ENCODE results near the gene ENTHD1.
"Not testable (repeated sequence)": the region's sequence is repeated elsewhere in the genome, so short reads cannot be mapped to it uniquely, and the experiment has no call there.

ENTHD1 gene

DNA sequence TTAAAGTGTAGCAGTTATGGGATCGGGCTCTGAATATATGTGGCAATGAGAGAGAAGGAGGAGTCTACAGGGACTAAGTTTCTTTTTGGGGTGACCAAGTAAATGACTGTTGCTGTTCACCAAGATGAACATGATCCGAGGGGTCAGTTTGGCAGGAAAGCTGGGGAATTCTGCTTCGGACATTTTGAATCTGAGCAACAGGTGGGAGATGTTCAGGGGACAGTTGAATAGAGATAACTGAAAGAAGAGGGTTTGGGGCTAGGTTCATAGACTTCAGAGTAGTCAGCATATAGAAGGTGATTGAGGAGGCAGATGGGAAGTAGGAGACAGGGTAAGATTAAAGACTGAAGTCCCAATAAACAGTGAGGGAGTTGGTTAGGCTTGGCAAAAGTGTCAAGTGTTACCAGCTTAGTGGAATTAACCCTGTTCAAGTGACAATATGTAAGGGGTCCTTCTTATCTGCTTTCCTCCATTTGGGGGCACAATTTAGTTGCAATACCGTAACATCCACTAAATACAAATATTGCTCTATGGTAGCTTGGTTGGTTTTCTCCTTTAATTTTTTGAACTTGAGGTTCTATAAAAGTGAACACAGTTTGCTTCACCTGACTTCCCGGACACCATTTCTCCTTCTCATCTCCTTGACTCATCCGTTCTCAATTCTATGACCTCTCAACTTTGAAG is 2.9 kb upstream of the ENTHD1 start:
- no peak for FAIRE-seq

DNA sequence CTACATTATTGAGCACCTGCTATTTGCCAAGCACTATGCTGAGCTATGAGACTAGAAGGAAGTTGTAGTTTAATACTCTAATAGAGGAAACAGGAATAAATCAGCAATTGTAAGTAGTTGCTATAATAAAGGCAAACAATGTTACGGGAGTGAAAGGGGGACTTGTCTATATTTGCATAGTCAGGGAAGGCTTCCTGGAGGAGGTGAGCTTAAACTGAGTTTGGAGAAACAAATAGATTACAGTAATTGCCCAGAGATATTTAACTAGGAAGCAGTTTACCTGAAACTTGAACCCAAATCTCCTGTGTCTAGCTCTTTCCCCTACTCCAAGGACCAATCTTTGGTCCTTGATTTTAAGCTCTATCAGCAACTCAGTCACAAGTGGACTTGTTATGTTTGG is 2.1 kb upstream of the ENTHD1 start:
- no peak for FAIRE-seq

DNA sequence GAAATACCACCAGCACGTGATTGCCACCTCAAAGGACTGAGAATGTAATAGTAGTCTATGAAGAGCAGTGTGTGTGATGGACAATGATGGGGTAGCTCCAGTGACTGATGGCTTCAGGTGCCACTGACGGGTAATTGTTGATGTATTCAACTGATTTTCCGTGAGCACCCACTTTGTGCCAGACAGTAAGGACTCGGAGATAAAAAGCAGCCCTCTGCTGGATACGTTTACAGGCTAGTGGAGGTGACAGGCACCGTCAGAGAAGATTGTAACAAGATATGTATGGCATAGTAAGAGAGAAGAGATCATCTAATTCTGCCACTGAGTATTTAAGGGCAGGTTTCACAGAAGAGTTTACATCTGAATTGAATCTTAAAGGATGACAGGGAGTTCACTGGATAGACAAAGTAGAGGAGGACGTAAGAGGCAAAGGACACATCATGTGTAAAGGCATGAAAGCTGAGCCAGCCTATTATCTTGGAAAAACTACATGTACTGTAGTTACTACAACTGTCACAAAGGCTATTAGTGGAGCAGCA is 1.1 kb upstream of the ENTHD1 start:
- FAIRE-seq, result no peak

DNA sequence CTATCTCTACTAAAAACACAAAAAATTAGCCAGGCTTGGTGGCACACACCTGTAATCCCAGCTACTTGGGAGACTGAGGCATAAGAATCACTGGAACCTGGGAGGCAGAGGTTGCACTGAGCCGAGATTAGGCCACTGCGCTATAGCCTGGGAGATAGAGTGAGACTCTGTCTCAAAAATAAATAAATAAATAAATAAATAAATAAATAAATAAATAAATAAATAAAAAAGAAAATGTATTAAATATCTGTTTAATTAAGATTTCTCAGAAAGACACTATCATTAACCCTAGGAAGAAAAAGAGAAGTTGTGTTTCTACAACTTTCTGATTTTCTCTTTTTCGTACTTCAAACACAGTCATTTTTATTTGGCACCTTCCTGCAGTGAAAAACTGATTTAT is 3.6 kb downstream of the ENTHD1 start:
- not testable (repeated sequence) for FAIRE-seq

DNA sequence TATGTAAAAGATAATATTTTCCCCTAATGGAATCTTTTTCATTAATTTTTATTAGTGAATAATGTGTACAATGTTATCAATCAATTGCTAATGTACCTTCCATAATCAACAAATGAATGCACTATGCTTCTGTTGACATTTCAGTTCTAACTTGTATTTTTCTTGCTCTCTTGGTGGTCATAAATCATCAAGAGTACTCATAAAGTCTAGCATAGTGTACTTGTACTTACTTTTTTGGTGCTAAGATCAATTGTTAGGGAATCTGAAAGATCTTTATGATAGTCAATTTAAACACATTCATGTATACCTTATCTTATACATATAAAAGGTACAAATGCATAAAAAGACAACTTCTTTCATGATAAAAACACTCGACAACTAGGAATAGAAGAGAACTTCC is 10.5 kb downstream of the ENTHD1 start:
- no peak for FAIRE-seq

DNA sequence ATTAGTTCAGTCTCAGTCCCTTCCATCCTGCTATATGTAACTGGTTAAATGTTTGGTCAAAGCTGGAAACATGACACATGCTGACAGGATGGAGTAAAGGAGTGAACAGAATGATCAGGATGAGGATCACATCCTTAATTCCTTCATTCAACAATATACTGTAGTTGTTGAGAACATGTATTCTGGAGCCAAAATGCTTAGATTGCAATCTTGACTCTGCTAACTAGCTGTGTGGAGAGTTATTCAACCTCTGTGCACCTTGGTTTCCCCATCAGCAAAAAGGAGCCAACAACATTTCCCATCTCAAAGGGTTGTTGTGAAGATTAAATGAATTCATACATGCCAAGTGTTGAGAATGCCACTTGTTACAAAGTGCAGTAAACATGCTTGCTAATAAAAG is 12.8 kb downstream of the ENTHD1 start:
- FAIRE-seq, result no peak

DNA sequence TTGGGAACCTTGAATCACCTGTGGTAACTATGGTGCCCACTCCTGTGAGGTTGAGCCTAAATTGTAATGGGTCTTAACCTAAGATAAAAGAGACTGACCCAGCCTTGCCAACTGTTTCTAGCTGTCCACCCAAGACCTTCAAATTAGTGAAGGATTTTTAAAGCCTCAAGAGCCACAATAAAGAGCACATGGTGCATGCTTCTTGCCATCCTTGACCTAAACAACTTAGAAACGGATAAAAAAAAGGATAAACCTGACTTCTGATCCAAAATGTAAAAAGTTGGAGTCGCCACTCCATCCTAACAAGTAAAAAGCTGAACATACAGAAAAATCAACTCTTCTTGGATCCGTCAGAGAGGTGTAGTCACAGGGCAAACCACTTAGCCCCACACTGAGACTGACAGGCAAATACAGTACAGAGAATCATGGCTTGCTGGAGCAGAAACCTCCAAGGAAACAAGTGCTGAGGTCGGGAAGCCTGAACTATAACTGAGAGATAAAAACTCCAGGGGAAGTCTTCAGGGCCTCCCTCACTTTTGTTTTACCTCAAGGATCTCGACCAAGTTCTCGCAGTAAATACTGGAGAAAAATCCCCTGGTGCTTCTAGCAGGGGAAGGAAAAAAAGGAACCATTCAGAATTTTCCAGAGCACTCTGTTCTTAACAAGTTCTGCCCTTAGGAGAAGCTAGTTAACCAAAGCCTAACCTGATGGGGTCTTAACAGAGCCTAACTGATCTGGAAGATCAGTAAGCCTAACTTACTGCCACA is 16.3 kb downstream of the ENTHD1 start:
- FAIRE-seq, result no peak

DNA sequence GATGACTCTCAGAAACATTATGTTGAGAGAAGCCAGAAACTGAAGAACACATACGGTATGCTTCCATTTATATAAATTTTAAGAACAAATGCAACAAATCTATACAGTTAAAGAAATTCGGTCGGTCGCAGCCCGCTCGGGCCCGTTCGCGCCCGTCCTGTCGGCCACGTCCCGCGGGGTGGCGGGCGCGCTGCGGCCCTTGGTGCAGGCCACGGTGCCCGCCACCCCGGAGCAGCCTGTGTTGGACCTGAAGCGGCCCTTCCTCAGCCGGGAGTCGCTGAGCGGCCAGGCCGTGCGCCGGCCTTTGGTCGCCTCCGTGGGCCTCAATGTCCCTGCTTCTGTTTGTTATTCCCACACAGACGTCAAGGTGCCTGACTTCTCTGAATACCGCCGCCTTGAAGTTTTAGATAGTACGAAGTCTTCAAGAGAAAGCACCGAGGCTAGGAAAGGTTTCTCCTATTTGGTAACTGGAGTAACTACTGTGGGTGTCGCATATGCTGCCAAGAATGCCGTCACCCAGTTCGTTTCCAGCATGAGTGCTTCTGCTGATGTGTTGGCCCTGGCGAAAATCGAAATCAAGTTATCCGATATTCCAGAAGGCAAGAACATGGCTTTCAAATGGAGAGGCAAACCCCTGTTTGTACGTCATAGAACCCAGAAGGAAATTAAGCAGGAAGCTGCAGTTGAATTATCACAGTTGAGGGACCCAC is 18.2 kb downstream of the ENTHD1 start:
- FAIRE-seq, result not testable (repeated sequence)

DNA sequence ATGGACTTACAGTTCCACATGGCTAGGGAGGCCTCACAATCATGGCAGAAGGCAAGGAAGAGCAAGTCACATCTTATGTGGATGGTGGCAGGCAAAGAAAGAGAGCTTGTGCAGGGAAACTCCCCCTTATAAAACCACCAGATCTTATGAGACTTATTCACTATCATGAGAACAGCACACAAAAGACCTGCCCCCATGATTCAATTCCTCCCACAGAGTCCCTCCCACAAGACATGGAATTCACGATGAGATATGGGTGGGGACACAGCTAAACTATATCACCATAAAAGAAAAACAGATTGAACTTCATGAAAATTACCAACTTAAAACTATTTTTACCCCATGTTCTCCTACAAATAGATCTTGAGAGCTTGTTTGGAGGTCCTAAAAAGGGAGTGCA is 19.6 kb downstream of the ENTHD1 start:
- no peak for FAIRE-seq

DNA sequence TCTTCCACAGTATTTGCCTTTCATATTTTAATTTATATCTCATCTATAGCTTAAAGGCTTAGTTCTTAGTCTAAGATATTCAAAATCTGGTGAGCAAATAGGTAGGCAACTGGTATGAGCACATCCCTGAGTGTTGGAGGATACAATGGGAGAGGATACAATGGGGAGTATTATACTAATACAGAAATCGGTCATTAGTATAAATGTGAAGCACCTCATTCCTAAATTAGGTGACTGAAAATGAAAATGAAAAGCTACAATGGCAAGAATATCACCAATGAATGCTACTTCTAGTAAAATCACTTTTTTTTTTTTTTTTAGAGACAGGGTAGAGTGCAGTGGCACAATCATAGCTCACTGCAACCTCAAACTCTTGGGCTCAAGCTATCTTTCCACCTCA is 21.0 kb downstream of the ENTHD1 start:
- FAIRE-seq, result no peak

DNA sequence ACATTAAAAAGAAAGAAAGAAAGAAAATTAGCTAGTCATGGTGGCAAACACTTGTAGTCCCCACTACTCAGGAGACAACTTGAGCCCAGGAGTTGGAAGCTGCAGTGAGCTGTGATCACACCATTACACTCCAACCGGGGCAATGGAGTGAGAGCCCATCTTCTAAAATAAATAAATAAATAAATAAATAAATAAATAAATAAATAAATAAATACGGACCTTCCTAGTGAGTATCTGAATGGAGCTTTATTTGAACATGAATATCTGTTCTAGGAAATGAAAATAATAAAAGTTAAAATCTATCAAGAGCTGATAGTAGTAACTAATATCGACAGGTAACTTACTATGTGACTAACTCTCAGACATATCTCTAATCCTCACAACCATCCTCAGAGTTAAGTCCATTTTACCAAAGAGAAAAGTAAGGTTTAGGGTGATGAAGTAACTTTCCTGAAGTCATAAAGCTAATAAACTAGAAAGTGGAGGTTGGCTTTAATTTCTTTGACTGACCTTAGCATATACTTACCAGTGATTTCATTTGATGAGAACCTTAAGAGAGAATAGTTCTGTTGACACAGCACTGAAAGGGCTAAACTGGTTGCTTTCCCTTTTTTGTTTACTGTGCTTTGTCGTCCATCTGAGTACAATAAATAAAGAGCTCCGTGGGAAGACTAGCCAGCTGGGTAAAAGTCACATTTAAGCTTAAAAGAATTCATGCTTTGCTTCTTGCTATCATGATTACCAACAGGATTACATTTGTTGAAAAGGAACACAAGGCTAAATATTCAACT is 22.4 kb downstream of the ENTHD1 start:
- no peak for FAIRE-seq

DNA sequence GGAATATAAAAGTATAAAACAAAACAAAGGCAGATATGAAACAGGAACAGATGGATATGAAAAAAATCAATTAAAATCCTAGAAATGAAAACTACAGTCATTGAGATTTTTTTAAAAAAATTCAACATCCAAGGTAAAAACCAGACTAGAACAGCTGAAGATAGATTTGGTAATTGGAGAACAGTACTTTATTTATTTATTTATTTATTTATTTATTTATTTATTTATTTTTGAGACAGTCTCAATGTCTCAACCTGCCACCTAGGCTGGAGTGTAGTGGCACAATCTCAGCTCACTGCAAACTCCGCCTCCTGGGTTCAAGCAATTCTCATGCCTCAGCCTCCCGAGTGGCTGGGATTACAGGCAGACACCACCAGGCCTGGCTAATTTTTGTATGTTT is 23.8 kb downstream of the ENTHD1 start:
- FAIRE-seq, result peak; percentile 49

DNA sequence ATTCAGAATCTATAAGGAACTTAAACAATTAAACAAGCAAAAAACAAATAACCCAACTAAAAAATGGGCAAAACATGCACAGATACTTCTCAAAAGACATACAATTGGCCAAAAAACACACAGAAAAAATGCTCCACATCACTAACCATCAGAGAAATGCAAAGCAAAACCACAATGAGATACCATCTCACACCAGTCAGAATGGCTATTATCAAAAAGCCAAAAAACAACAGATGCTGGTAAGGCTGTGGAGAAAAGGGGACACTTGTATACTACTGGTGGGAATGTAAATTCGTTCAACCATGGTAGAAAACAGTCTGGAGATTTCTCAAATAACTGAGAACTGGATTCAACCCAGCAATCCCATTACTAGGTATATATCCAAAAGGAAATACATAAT is 24.8 kb downstream of the ENTHD1 start:
- FAIRE-seq, result no peak

DNA sequence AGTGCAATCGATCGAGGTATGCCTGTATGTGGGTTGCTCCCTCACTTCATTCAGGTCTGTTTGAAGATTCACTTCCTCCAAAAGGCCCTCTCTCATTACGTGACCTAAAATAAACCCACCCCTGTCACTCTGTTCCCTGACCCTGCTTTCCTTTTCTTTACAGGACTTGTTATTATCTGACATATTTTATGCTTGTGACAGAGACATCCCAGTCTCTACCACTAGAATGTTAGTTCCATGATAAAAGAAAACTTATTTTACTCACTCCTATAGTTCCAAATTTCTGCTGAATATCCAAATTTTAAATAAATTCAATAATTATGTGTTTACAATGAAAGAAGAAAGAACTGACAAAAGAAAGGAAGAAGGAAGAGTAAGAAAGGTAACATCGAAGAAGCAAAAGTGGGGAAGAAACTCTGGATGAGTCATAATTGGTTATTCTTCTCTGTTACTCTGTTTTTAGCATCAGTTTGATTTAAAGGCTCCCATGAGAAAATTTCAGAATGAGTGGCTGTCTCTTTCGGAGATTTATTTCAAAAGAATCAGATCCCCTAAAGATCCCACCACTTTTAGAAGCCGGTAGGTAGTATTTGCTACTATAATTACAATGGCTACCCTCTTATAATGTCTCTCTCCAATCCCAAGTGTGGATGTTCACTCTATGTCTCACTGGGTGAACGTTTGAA is 33.5 kb downstream of the ENTHD1 start:
- FAIRE-seq, result no peak

DNA sequence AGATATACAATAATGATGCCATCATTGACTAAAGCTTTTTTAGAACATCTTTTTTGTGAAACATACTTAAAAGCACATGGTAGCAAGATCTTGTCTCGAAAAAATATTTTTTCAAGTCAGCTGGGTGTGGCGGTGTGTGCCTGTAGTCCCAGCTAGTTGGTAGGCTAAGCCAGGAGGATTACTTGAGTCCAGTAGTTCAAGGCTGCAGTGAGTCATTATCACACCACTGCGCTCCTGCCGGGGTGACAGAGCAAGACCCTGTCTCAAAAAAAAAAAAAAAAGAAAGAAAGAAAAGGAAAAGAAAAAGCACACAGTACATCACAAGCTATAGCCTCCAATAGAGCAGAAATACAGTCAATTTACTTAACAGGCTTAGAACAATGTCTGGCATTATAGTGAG is 37.0 kb downstream of the ENTHD1 start:
- no peak for FAIRE-seq

DNA sequence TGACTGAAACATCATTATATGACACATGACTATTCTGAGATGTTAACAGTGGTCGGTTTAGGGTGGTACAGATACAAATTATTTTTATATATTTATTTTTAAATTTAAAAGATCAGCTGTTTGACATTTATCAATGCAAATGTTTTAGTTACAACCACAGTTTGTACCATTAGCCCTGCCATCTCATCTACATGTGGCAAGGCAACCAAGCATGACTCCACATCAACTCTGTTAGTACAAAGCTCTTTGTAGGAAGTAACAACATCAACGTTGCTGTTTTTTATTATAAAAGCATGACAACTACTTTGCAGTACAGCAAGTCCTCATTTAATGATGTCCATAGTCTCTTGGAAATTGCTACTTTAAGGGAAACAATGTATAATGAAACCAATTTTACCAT is 40.8 kb downstream of the ENTHD1 start:
- FAIRE-seq, result no peak

DNA sequence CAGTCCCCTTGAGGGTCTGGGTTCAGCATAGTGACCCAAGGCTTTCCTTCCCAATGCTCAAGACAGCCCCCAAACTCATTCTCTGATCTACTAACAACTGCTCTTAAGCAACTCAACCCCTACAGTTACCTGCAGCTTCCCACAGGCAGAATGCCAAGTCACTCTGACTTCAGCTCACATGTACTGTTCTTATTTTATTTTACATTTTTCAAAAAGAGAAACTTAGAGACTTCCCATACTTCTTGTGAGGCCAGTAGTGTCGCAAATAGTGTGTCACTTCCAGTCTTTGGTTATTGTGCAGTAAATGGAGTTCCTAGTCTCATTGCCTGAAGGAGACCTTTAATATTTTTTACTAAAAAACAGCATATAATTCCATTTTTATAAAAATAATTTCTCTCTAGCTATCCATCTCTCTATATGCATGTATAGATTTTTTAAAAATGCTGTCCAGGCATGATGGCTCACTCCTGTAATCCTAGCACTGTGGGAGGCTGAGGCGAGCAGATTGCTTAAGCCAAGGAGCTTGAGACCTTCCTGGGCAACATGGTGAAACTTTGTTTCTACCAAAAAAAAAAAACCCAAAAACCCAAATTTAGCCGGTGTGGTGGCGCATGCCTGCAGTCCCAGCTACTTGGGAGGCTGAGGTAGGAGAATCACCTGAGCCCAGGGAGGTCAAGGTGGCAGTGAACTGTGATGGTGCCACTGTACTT is 41.8 kb downstream of the ENTHD1 start:
- FAIRE-seq, result no peak

DNA sequence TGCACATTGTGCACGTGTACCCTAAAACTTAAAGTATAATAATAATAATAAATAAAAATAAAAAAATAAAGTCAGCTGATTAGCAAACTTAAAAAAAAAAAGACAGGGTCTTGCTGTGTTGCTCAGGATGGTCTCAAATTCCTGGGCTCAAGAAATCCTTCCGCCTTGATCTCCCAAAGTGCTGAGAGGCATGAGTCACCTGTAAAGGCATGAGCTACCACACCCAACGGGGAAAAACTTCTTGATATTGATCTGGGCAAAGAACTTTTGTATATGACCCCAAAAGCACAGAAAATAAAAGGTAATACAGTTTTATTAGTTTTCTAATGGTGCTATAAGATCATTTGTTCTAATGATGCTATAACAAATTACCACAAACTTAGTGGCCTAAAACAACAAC is 46.1 kb downstream of the ENTHD1 start:
- FAIRE-seq, result no peak

DNA sequence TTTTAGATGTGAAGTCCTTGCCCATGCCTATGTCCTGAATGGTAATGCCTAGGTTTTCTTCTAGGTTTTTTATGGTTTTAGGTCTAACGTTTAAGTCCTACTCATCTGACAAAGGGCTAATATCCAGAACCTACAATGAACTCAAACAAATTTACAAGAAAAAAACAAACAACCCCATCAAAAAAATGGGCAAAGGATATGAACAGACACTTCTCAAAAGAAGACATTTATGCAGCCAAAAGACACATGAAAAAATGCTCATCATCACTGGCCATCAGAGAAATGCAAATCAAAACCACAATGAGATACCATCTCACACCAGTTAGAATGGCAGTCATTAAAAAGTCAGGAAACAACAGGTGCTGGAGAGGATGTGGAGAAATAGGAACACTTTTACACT is 47.0 kb downstream of the ENTHD1 start:
- not testable (repeated sequence) for FAIRE-seq

DNA sequence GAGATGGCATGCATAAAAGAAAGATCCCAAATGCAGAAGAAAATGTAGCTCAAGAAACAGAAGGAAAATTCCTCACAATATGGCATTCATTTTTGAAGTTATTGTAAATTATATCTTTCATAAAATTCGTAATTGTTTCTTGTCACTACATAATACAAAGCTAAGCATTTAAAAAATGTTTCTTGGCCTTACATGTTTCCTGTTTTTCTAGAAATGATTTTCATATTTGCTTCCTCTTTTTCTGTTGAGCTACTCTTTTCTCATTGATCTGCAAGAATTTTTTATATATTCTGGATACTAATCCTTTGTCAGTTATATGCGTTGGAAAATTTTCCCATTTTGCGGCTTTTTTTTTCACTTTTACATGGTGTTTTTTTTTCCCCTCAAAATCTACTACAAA is 48.0 kb downstream of the ENTHD1 start:
- FAIRE-seq, result no peak

DNA sequence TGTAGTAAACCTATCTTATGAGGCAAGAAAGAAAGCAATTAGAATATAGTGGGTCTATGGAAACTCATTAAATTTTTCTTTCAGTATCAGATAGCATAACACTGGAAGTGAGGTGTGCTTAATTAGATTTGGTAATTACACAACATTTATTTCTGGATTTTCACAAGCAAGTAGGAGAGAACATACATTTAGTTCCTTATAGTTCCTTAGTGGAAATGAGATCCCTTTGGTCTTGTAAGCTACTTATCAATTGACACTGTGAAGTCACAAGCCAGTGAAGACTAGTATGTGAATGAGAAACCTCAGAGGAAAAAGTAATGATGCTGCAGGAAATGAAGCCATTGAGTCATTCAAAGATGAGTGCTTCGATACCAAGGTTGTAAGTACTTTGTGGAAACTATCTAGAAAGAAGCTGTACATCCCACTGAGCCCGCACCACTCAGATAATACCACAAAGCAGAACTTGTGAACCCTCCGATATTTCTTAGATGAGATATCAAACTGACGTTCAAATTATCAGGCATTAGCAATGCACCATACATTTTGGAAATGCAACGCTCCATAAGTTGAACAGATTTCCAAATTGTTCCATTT is 53.5 kb downstream of the ENTHD1 start:
- no peak for FAIRE-seq

Data from G401.6 (cell line).